ENCODE measurements around the gene ICA1. TPM values are rescaled to one million over a fixed set of nuclear protein-coding genes. Genes with fewer than 3 reads are reported as not detected.

Gene ICA1
- total RNA-seq, 1 experiment from 2014 or later = 3.2 TPM

DNA sequence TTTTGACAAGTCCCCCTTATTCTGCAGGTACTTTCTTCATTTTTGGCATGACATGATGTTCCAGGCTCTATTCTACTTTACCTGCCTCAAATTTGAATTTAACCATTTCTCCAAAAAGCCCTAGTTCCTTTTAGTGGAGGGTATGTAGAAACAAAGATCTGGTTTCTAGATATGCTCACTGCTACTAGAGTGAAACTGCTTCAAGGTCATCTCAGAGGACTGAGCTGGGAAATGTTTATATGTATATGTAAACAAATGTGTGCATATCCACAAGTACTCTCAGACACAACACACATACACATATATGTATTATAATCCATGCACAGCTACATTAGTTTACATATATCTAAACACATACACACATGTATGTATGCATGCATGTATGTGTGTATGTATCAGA, 69.1 kb downstream of the ICA1 start:
- POLR2A ChIA-PET (ENCODE audit: unreplicated experiment) = no interaction called here
- intact Hi-C loops (cut with micrococcal nuclease) = loop anchor here (5.0 to 10.0 kb wide), 2 partner anchors 138 to 511 kb away; no protein-coding TSS in a partner anchor
- no peak overlapping the region for H3K4me3 ChIP-seq (ENCODE audit: low read length)
- no TSS peak for BruUV-seq (replicated peaks)
- H3K4me2 ChIP-seq (ENCODE audit: low read length) = no peak overlapping the region
- ATAC-seq (no peak), DNase-seq (no peak)
- no peaks in the 10 kb centered on the region for H3K9me3 ChIP-seq (ENCODE audit: low read length)
- H3K36me3 ChIP-seq (ENCODE audit: low read depth, low read length) = no peaks in the 10 kb centered on the region
- CTCF ChIA-PET = interaction anchor here (0.7 kb wide), 1 partner anchor 524 kb away, joined by 3 read pairs; no protein-coding TSS in a partner anchor
- no peaks in the 10 kb centered on the region for H3K27me3 ChIP-seq (ENCODE audit: low read length)
- H4K20me1 ChIP-seq (ENCODE audit: low read length) = no peaks in the 10 kb centered on the region
- no peaks in the 10 kb centered on the region for H3K9me2 ChIP-seq (replicated peaks; ENCODE audit: low read length)
- no peak overlapping the region for H2AFZ ChIP-seq (ENCODE audit: low read length)
- no peaks in the 10 kb centered on the region for H3F3A ChIP-seq (ENCODE audit: low read length, unreplicated experiment)
- no peak for TF ChIP-seq EZH2 (IDR thresholded peaks at IDR 0.05; ENCODE audit: low read length, unreplicated experiment)
- TF ChIP-seq, protein P1, sequence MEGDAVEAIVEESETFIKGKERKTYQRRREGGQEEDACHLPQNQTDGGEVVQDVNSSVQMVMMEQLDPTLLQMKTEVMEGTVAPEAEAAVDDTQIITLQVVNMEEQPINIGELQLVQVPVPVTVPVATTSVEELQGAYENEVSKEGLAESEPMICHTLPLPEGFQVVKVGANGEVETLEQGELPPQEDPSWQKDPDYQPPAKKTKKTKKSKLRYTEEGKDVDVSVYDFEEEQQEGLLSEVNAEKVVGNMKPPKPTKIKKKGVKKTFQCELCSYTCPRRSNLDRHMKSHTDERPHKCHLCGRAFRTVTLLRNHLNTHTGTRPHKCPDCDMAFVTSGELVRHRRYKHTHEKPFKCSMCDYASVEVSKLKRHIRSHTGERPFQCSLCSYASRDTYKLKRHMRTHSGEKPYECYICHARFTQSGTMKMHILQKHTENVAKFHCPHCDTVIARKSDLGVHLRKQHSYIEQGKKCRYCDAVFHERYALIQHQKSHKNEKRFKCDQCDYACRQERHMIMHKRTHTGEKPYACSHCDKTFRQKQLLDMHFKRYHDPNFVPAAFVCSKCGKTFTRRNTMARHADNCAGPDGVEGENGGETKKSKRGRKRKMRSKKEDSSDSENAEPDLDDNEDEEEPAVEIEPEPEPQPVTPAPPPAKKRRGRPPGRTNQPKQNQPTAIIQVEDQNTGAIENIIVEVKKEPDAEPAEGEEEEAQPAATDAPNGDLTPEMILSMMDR (conservative IDR thresholded peaks at IDR 0.05; ENCODE audit: low read depth, low read length) = no peak
- no peak for TF ChIP-seq EZH2phosphoT487 (IDR thresholded peaks at IDR 0.05; ENCODE audit: borderline replicate concordance, low read length)
- no peak overlapping the region for H3K9ac ChIP-seq (ENCODE audit: low read length)
- no peaks in the 10 kb centered on the region for H3K79me2 ChIP-seq (ENCODE audit: low read length)
- no peak overlapping the region for H3K27ac ChIP-seq (ENCODE audit: low read length)
- no peaks in the 10 kb centered on the region for H3K4me1 ChIP-seq (ENCODE audit: insufficient read depth, low read length)

DNA sequence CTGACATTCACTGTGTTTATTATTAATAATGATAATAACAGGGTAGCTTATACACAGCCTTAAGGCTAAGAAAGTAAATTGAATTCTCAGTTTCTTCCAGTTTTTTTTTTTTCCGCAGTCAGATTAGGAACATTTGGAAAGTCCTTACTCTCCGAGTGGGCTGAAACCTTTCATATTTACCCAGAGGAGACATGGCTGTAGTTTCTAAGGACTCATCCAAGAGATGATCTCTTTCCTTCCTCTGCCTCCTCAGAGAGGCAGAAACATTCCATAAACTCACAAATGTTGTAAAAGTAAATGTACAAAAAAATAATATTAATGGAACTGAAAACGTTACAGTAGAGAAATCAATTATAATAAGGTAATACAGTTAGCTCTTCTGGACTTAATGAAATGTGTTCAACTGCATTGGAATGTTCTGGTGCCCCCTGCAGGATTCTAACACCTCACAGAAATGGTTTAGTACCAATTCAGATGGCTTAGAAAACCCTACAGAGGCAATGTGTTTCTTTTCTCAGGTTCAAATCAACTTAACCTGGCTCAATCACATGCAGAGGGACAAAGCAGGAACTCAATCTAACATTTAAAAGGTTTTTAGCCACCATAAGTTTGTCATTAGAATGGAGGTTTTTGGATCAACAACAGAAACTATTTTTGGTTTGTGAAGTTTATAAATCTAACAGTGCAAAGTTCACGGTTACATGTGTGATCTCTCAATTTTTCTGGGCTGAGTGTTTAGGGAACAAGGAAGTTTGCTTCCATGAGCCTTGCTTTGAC, 71.7 kb downstream of the ICA1 start:
- Histone ChIP-seq H3K36me3 (ENCODE audit: low read depth, low read length) (no peaks in the 10 kb centered on the region), H4K20me1 (ENCODE audit: low read length) (no peaks in the 10 kb centered on the region), H3K4me1 (ENCODE audit: insufficient read depth, low read length) (no peaks in the 10 kb centered on the region), H3K4me2 (ENCODE audit: low read length) (no peak overlapping the region), H3K79me2 (ENCODE audit: low read length) (no peaks in the 10 kb centered on the region), H3K4me3 (ENCODE audit: low read length) (no peak overlapping the region), H3K9me3 (ENCODE audit: low read length) (no peaks in the 10 kb centered on the region), H3F3A (ENCODE audit: low read length, unreplicated experiment) (no peaks in the 10 kb centered on the region), H3K9me2 (replicated peaks; ENCODE audit: low read length) (no peaks in the 10 kb centered on the region), H3K27me3 (ENCODE audit: low read length) (no peaks in the 10 kb centered on the region), H3K27ac (ENCODE audit: low read length) (no peak overlapping the region), H3K9ac (ENCODE audit: low read length) (no peak overlapping the region), H2AFZ (ENCODE audit: low read length) (no peak overlapping the region)
- intact Hi-C loops (cut with micrococcal nuclease) = loop anchor here (1.0 to 10.0 kb wide), 5 partner anchors 136 to 595 kb away; partner anchors contain the start of gene GLCCI1
- peak; percentile 84 for ATAC-seq
- TF ChIP-seq, protein P1 (conservative IDR thresholded peaks at IDR 0.05; ENCODE audit: low read depth, low read length) = peak; percentile 83
- TF ChIP-seq EZH2 (IDR thresholded peaks at IDR 0.05; ENCODE audit: low read length, unreplicated experiment) (no peak), EZH2phosphoT487 (IDR thresholded peaks at IDR 0.05; ENCODE audit: borderline replicate concordance, low read length) (no peak)
- DNase-seq = peak; percentile 66
- no TSS peak for BruUV-seq (replicated peaks)
- CTCF ChIA-PET = interaction anchor here (0.6 to 1.0 kb wide), 5 partner anchors 25 to 550 kb away, joined by 3 to 6 read pairs (median 3); no protein-coding TSS in a partner anchor
- POLR2A ChIA-PET (ENCODE audit: unreplicated experiment) = no interaction called here

DNA sequence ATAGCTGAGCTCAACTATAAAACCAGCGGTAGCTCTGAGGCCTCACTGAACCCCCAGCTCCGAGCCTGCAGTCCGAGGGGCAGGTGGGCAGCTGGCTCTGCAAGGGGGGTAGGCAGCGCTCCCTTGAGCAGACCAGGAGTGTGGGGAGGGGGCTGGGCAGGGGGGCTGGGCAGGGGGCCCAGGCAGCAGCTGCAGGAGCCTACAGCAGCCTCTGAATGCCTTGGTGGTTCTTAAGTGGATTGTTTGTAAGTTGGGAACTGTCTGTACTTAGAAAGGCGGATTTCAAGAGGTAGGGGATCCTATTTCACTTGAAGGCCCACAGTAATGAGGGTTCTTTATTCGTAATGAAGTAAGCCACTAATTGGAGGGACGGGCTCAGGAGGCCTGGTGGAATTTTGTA, 72.3 kb downstream of the ICA1 start:
- Histone ChIP-seq H3K79me2 (ENCODE audit: low read length) (no peaks in the 10 kb centered on the region), H3K4me3 (ENCODE audit: low read length) (no peak overlapping the region), H3K4me2 (ENCODE audit: low read length) (no peak overlapping the region), H3K9ac (ENCODE audit: low read length) (no peak overlapping the region), H3K36me3 (ENCODE audit: low read depth, low read length) (no peaks in the 10 kb centered on the region), H3K4me1 (ENCODE audit: insufficient read depth, low read length) (no peaks in the 10 kb centered on the region), H2AFZ (ENCODE audit: low read length) (no peak overlapping the region), H3K9me2 (replicated peaks; ENCODE audit: low read length) (no peaks in the 10 kb centered on the region), H3F3A (ENCODE audit: low read length, unreplicated experiment) (no peaks in the 10 kb centered on the region), H3K27me3 (ENCODE audit: low read length) (no peaks in the 10 kb centered on the region), H3K27ac (ENCODE audit: low read length) (no peak overlapping the region), H3K9me3 (ENCODE audit: low read length) (no peaks in the 10 kb centered on the region), H4K20me1 (ENCODE audit: low read length) (no peaks in the 10 kb centered on the region)
- ATAC-seq = no peak
- no peak for TF ChIP-seq EZH2 (IDR thresholded peaks at IDR 0.05; ENCODE audit: low read length, unreplicated experiment)
- TF ChIP-seq EZH2phosphoT487 (IDR thresholded peaks at IDR 0.05; ENCODE audit: borderline replicate concordance, low read length) = no peak
- TF ChIP-seq, protein P1 (conservative IDR thresholded peaks at IDR 0.05; ENCODE audit: low read depth, low read length) = no peak
- intact Hi-C loops (cut with micrococcal nuclease) = loop anchor here (1.0 to 10.0 kb wide), 5 partner anchors 135 to 594 kb away; partner anchors contain the start of gene GLCCI1
- ChIA-PET POLR2A (ENCODE audit: unreplicated experiment) (no interaction called here), CTCF (interaction anchor here (0.6 to 1.0 kb wide), 5 partner anchors 26 to 550 kb away, joined by 3 to 6 read pairs (median 3); no protein-coding TSS in a partner anchor)
- BruUV-seq (replicated peaks) = no TSS peak
- DNase-seq = no peak

Measured in PC-3 (cell line).